CD14-positive monocyte (primary cell): ENCODE data around the gene RPTOR. TPM values are rescaled to one million over a fixed set of nuclear protein-coding genes. Genes with fewer than 3 reads are reported as not detected.

Experiments
- DNase-seq, 3 donors: peaks; one replicate each; pipeline ENCODE4 v3.0.0-alpha.2; 2011 to 2022
- H2AFZ ChIP-seq: 2 replicates; pipeline ENCODE4 v1.6.0; 2012; ENCODE audit warnings: mild to moderate bottlenecking, low read depth, low read length, inconsistent platforms; ENCODE audit not compliant: insufficient read depth, poor library complexity, severe bottlenecking
- H3K27ac ChIP-seq, 2 donors: 1 replicate in 1 of 2; 2 replicates in 1 of 2; pipeline ENCODE4 v1.5.1; 2012 to 2013; ENCODE audit warnings: low read length in 2 of 2, control low read depth in 1 of 2, inconsistent platforms in 1 of 2, low read depth in 1 of 2, mild to moderate bottlenecking in 1 of 2
- H3K27me3 ChIP-seq, 2 donors: one replicate each; pipeline versions ENCODE4 v1.6.0 to v1.6.1; 2011 to 2013; ENCODE audit warnings: low read length in 2 of 2; ENCODE audit not compliant: control insufficient read depth in 2 of 2, insufficient read depth in 2 of 2
- H3K36me3 ChIP-seq, 2 donors: replicated peaks in 1 of 2; 1 replicate in 1 of 2; 2 replicates in 1 of 2; pipeline versions ENCODE4 v1.5.1 to v1.6.1; 2012 to 2013; ENCODE audit warnings: low read length in 2 of 2, control low read depth in 1 of 2, inconsistent platforms in 1 of 2, mild to moderate bottlenecking in 1 of 2; ENCODE audit not compliant: insufficient read depth in 2 of 2, control insufficient read depth in 1 of 2
- H3K4me1 ChIP-seq, 2 donors: 1 replicate in 1 of 2; 2 replicates in 1 of 2; pipeline versions ENCODE4 v1.5.1 to v1.6.1; 2012 to 2013; ENCODE audit warnings: low read length in 2 of 2, control low read depth in 1 of 2, inconsistent platforms in 1 of 2, mild to moderate bottlenecking in 1 of 2, moderate library complexity in 1 of 2; ENCODE audit not compliant: insufficient read depth in 2 of 2, control insufficient read depth in 1 of 2
- H3K4me2 ChIP-seq: replicated peaks from 2 replicates; pipeline ENCODE3; 2012; ENCODE audit warnings: low read length, moderate library complexity, mild to moderate bottlenecking; ENCODE audit not compliant: poor library complexity, severe bottlenecking; ENCODE audit errors: extremely low read depth
- H3K4me3 ChIP-seq, 3 experiments: fragments of 200-600 bp in 1 of 3; sonication (generic) in 1 of 3; replicated peaks in 1 of 3; 1 replicate in 2 of 3; 2 replicates in 1 of 3; pipeline ENCODE4 v1.5.1; 2011 to 2013; ENCODE audit warnings: low read length in 3 of 3, mild to moderate bottlenecking in 3 of 3, control low read depth in 2 of 3, low read depth in 2 of 3, inconsistent platforms in 1 of 3, moderate library complexity in 1 of 3
- H3K79me2 ChIP-seq: 2 replicates; pipeline ENCODE4 v1.6.0; 2012; ENCODE audit warnings: mild to moderate bottlenecking, control low read depth, inconsistent platforms, low read length, moderate library complexity; ENCODE audit not compliant: insufficient read depth
- H3K9ac ChIP-seq: 2 replicates; pipeline ENCODE4 v1.6.0; 2017; ENCODE audit warnings: low read length, mild to moderate bottlenecking; ENCODE audit not compliant: insufficient read depth, poor library complexity, severe bottlenecking
- H3K9me3 ChIP-seq, 2 donors: replicated peaks in 1 of 2; 1 replicate in 1 of 2; 2 replicates in 1 of 2; pipeline versions ENCODE4 v1.5.1 to v1.6.1; 2012 to 2013; ENCODE audit warnings: low read length in 2 of 2, control low read depth in 1 of 2; ENCODE audit not compliant: control insufficient read depth in 1 of 2, insufficient read depth in 1 of 2
- H4K20me1 ChIP-seq: 2 replicates; pipeline ENCODE4 v1.6.0; 2012; ENCODE audit warnings: mild to moderate bottlenecking, low read length, control low read depth, moderate library complexity; ENCODE audit not compliant: insufficient read depth
- H3K27ac Mint-ChIP-seq, 7 donors: one replicate each; pipeline ENCODE4 v1.8.0; 2020; ENCODE audit warnings: mild to moderate bottlenecking in 7 of 7, mixed read lengths in 7 of 7, moderate library complexity in 6 of 7, inconsistent platforms in 2 of 7
- H3K27me3 Mint-ChIP-seq, 3 donors: one replicate each; pipeline ENCODE4 v1.8.0; 2021 to 2022; ENCODE audit warnings: low read depth in 3 of 3, mild to moderate bottlenecking in 3 of 3, mixed read lengths in 3 of 3, moderate library complexity in 3 of 3, inconsistent platforms in 1 of 3
- H3K36me3 Mint-ChIP-seq, 2 donors: one replicate each; pipeline ENCODE4 v1.8.0; 2020; ENCODE audit warnings: mixed read lengths in 2 of 2, inconsistent platforms in 1 of 2, mild to moderate bottlenecking in 1 of 2
- H3K4me1 Mint-ChIP-seq: one replicate; pipeline ENCODE4 v1.8.0; 2020; ENCODE audit warnings: mild to moderate bottlenecking, mixed read lengths
- H3K4me3 Mint-ChIP-seq, 2 donors: one replicate each; pipeline ENCODE4 v1.8.0; 2020; ENCODE audit warnings: mild to moderate bottlenecking in 2 of 2, mixed read lengths in 2 of 2, moderate library complexity in 1 of 2
- H3K9me3 Mint-ChIP-seq, 7 donors: one replicate each; pipeline ENCODE4 v1.8.0; 2020 to 2022; ENCODE audit warnings: mixed read lengths in 7 of 7, mild to moderate bottlenecking in 6 of 7, moderate library complexity in 6 of 7, inconsistent platforms in 2 of 7
- CTCF ChIP-seq: fragments of 200-600 bp; IDR thresholded peaks from one replicate; pipeline ENCODE4 v1.8.0; 2022; ENCODE audit warnings: antibody characterized with exemption, mild to moderate bottlenecking
- WGBS: methylation state at CpG from one replicate; pipeline ENCODE4 v1.1.5; 2013; ENCODE audit warnings: missing lambda C conversion rate; ENCODE audit not compliant: insufficient coverage; 5-methylcytosine and 5-hydroxymethylcytosine counted together
- intact Hi-C, 2 donors: fragments of 100-400 bp; cut with micrococcal nuclease; formaldehyde crosslinking; loops; one replicate each; pipeline versions ENCODE4 v1.15.0 to v1.15.1; 2023
- polyA plus RNA-seq, 3 donors: library from polyadenylated mRNA; depleted of rRNA in 1 of 3; unstranded in 2 of 3; stranded (reverse) in 1 of 3; fragments of 300-500 nt in 2 of 3; fragments of >200 nt in 1 of 3; fragmentation: Illumina TruSeq in 2 of 3; gene quantifications; 1 replicate in 2 of 3; 2 replicates in 1 of 3; pipeline ENCODE4 v1.2.3, GENCODE V29; 2012 to 2021

Gene RPTOR
- polyA plus RNA-seq, 3 donors: 1.1 to 8.7 (median 2.6) TPM

GRCh38 chr17:80616705-80617104, 72.1 kb downstream of the RPTOR start:
- no peaks in the 10 kb centered on the region for H3K36me3 ChIP-seq
- H3K4me3 Mint-ChIP-seq: no peak overlapping the region

GRCh38 chr17:80618304-80618703, 73.7 kb downstream of the RPTOR start:
- H3K79me2 ChIP-seq: peaks cover 27% of the 10 kb centered on the region
- H3K27me3 Mint-ChIP-seq: no peaks in the 10 kb centered on the region
- no peak for DNase-seq
- H3K27ac ChIP-seq: no peak overlapping the region
- H3K36me3 Mint-ChIP-seq: peaks cover 0 to 3% of the 10 kb centered on the region in 2 donors
- no peaks in the 10 kb centered on the region for H3K9me3 ChIP-seq
- H3K4me3 Mint-ChIP-seq: no peak overlapping the region
- no peak overlapping the region for H3K27ac Mint-ChIP-seq
- H2AFZ ChIP-seq: no peak overlapping the region
- H3K4me1 ChIP-seq: no peaks in the 10 kb centered on the region
- H4K20me1 ChIP-seq: peaks cover 37% of the 10 kb centered on the region
- no peaks in the 10 kb centered on the region for H3K9me3 Mint-ChIP-seq
- H3K4me2 ChIP-seq: no peak overlapping the region
- no peak overlapping the region for H3K9ac ChIP-seq
- H3K4me3 ChIP-seq: no peak overlapping the region
- 97% methylated on average over 6 of the region's 9 CpGs for WGBS
- H3K4me1 Mint-ChIP-seq: no peaks in the 10 kb centered on the region
- H3K36me3 ChIP-seq: no peaks in the 10 kb centered on the region
- intact Hi-C loops: no loop called here
- no peak for TF ChIP-seq CTCF
- H3K27me3 ChIP-seq: no peaks in the 10 kb centered on the region

More at GRCh38 chr17:80616705-80617104, 72.1 kb downstream of the RPTOR start:
- peaks cover 38% of the 10 kb centered on the region for H3K79me2 ChIP-seq
- no peak overlapping the region for H3K27ac Mint-ChIP-seq
- H3K27me3 Mint-ChIP-seq: no peaks in the 10 kb centered on the region
- H3K4me3 ChIP-seq: no peak overlapping the region
- peaks cover 2% of the 10 kb centered on the region for H3K4me1 Mint-ChIP-seq
- H4K20me1 ChIP-seq: peaks cover 51% of the 10 kb centered on the region
- no peaks in the 10 kb centered on the region for H3K27me3 ChIP-seq
- no peak overlapping the region for H2AFZ ChIP-seq
- H3K36me3 Mint-ChIP-seq: peaks cover 0 to 3% of the 10 kb centered on the region in 2 donors
- intact Hi-C loops: no loop called here
- H3K9me3 Mint-ChIP-seq: no peaks in the 10 kb centered on the region
- no peak for DNase-seq
- WGBS: 100% methylated on average over 3 of the region's 6 CpGs
- no peaks in the 10 kb centered on the region for H3K4me1 ChIP-seq
- H3K4me2 ChIP-seq: no peak overlapping the region
- H3K27ac ChIP-seq: no peak overlapping the region
- H3K9ac ChIP-seq: no peak overlapping the region
- TF ChIP-seq CTCF: no peak
- no peaks in the 10 kb centered on the region for H3K9me3 ChIP-seq
